Tibial nerve (tissue), 4 donors: Measurements from ENCODE around the gene TRPM8. TPM values are rescaled to one million over a fixed set of nuclear protein-coding genes. Genes with fewer than 3 reads are reported as not detected.

Source experiments
- DNase-seq, 2 donors: peaks; one replicate each; pipeline ENCODE4 v3.0.0-alpha.2; 2019; ENCODE audit warnings: low spot score in 2 of 2
- H3K27ac ChIP-seq, 4 donors: fragments of 200-600 bp; sonication (generic) in 3 of 4; one replicate each; pipeline ENCODE4 v1.5.1; 2017 to 2019; ENCODE audit warnings: mild to moderate bottlenecking in 1 of 4
- H3K27me3 ChIP-seq, 2 donors: fragments of 200-600 bp; sonication (generic) in 1 of 2; one replicate each; pipeline versions ENCODE4 v1.5.1 to v1.6.0; 2017 to 2019
- H3K36me3 ChIP-seq, 3 donors: fragments of 200-600 bp; sonication (generic); one replicate each; pipeline ENCODE4 v1.5.1; 2018 to 2019
- H3K4me1 ChIP-seq, 4 donors: fragments of 200-600 bp; sonication (generic) in 3 of 4; one replicate each; pipeline ENCODE4 v1.5.1; 2017 to 2019
- H3K4me3 ChIP-seq, 4 donors: fragments of 200-600 bp; sonication (generic) in 3 of 4; one replicate each; pipeline ENCODE4 v1.5.1; 2017 to 2019; ENCODE audit warnings: mild to moderate bottlenecking in 1 of 4, moderate library complexity in 1 of 4
- H3K9me3 ChIP-seq, 4 donors: fragments of 200-600 bp; sonication (generic) in 3 of 4; one replicate each; pipeline ENCODE4 v1.5.1; 2017 to 2019
- CTCF ChIP-seq, 5 experiments: fragments of 200-600 bp in 3 of 5; fragments of 450-650 bp in 2 of 5; sonication (generic) in 3 of 5; IDR thresholded peaks; one replicate each; pipeline ENCODE4 v1.5.1; 2016 to 2019; ENCODE audit warnings: antibody characterized with exemption in 5 of 5, mild to moderate bottlenecking in 3 of 5, moderate library complexity in 2 of 5
- EP300 ChIP-seq, 2 donors: sonication (generic); formaldehyde crosslinking; IDR thresholded peaks; one replicate each; pipeline ENCODE4 v1.6.1; 2017; ENCODE audit warnings: antibody characterized with exemption in 2 of 2, mild to moderate bottlenecking in 1 of 2
- POLR2A ChIP-seq, 2 donors: fragments of 450-650 bp; IDR thresholded peaks; one replicate each; pipeline ENCODE4 v1.6.1; 2017; ENCODE audit warnings: antibody characterized with exemption in 2 of 2, mild to moderate bottlenecking in 2 of 2, moderate library complexity in 2 of 2
- WGBS, 2 donors: methylation state at CpG; one replicate each; pipeline ENCODE4 v1.1.5; 2018; 5-methylcytosine and 5-hydroxymethylcytosine counted together
- total RNA-seq, 4 donors: library from RNA; depleted of rRNA; stranded (reverse); fragments of >200 nt; gene quantifications; one replicate each; pipeline ENCODE4 v1.1.0, GENCODE V29; 2016

TRPM8 gene
- total RNA-seq, 4 donors from 2014 or later, result not detected

DNA sequence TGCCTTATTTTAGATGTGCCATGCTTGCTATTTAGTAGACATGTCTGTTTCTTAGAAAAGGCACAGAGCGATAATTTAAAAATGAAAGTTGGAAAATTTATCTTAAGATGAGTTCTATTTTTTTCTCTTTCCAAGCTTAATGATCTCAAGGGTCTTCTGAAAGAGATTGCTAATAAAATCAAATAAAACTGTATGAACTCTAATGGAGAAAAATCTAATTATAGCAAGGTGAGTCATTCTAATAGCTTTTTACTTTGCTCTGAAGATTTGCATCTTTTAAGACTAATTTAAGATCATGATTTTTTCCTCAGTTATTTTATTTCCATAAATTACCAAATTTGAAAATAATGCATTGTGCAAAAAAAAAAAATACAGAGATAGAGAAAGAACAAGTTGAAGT is 97.3 kb downstream of the TRPM8 start:
- peaks cover 0 to 12% (median 2%) of the 10 kb centered on the region in 4 donors for H3K9me3 ChIP-seq
- no peak overlapping the region for H3K27ac ChIP-seq
- no peak overlapping the region for H3K4me3 ChIP-seq
- TF ChIP-seq CTCF (IDR thresholded peaks at IDR 0.05) (no peak), EP300 (IDR thresholded peaks at IDR 0.05) (no peak), POLR2A (IDR thresholded peaks at IDR 0.05) (no peak)
- DNase-seq, result no peak
- H3K36me3 ChIP-seq, result no peaks in the 10 kb centered on the region
- no peaks in the 10 kb centered on the region for H3K27me3 ChIP-seq
- 88 to 91% methylated on average over 1 of the region's 1 CpG for WGBS, 2 donors
- no peaks in the 10 kb centered on the region for H3K4me1 ChIP-seq

- no peak overlapping the region for H3K27ac ChIP-seq
- no peaks in the 10 kb centered on the region for H3K4me1 ChIP-seq
- DNase-seq, result no peak
- 56 to 59% methylated on average over 3 of the region's 3 CpGs for WGBS, 2 donors
- H3K4me3 ChIP-seq, result no peak overlapping the region
- H3K36me3 ChIP-seq, result no peaks in the 10 kb centered on the region
- no peak for TF ChIP-seq POLR2A (IDR thresholded peaks at IDR 0.05)
- no peak for TF ChIP-seq CTCF (IDR thresholded peaks at IDR 0.05)
- TF ChIP-seq EP300 (IDR thresholded peaks at IDR 0.05), result no peak
- no peaks in the 10 kb centered on the region for H3K27me3 ChIP-seq
- peaks cover 0 to 10% (median 2%) of the 10 kb centered on the region in 4 donors for H3K9me3 ChIP-seq
Measured at GRCh38 chr2:234015861-234016260, 98.7 kb downstream of the TRPM8 start.

GRCh38 chr2:234019896-234020295 is 102.7 kb downstream of the TRPM8 start:
- H3K27me3 ChIP-seq, result no peaks in the 10 kb centered on the region
- 89% methylated on average over 4 of the region's 4 CpGs for WGBS, 2 donors
- TF ChIP-seq POLR2A (IDR thresholded peaks at IDR 0.05), result no peak
- no peaks in the 10 kb centered on the region for H3K36me3 ChIP-seq
- DNase-seq, result no peak
- no peak overlapping the region for H3K27ac ChIP-seq
- H3K9me3 ChIP-seq, result peaks cover 0 to 14% (median 0%) of the 10 kb centered on the region in 4 donors
- no peak overlapping the region for H3K4me3 ChIP-seq
- no peaks in the 10 kb centered on the region for H3K4me1 ChIP-seq

GRCh38 chr2:234020332-234020731 is 103.2 kb downstream of the TRPM8 start:
- WGBS, 2 donors, result 83 to 89% methylated on average over 2 of the region's 2 CpGs
- no peak for DNase-seq
- Histone ChIP-seq H3K27ac (no peak overlapping the region), H3K36me3 (no peaks in the 10 kb centered on the region), H3K4me3 (no peak overlapping the region), H3K27me3 (no peaks in the 10 kb centered on the region), H3K4me1 (peaks cover 0 to 2% (median 0%) of the 10 kb centered on the region in 4 donors), H3K9me3 (peaks cover 0 to 14% (median 0%) of the 10 kb centered on the region in 4 donors)
- no peak for TF ChIP-seq POLR2A (IDR thresholded peaks at IDR 0.05)
- no peak for TF ChIP-seq CTCF (IDR thresholded peaks at IDR 0.05)
- TF ChIP-seq EP300 (IDR thresholded peaks at IDR 0.05), result no peak

- Histone ChIP-seq H3K4me3 (no peak overlapping the region), H3K36me3 (no peaks in the 10 kb centered on the region), H3K4me1 (peaks cover 0 to 14% (median 2%) of the 10 kb centered on the region in 4 donors), H3K9me3 (peaks cover 0 to 14% (median 0%) of the 10 kb centered on the region in 4 donors), H3K27ac (no peak overlapping the region), H3K27me3 (no peaks in the 10 kb centered on the region)
- TF ChIP-seq EP300 (IDR thresholded peaks at IDR 0.05), result no peak
- no peak for TF ChIP-seq POLR2A (IDR thresholded peaks at IDR 0.05)
- no peak for TF ChIP-seq CTCF (IDR thresholded peaks at IDR 0.05)
- DNase-seq, result no peak
- 100% methylated on average over 1 of the region's 1 CpG for WGBS, 2 donors
Measured at GRCh38 chr2:234022424-234022823, 105.3 kb downstream of the TRPM8 start.

GRCh38 chr2:234024304-234024703 is 107.1 kb downstream of the TRPM8 start:
- Histone ChIP-seq H3K27me3 (no peaks in the 10 kb centered on the region), H3K27ac (no peak overlapping the region), H3K4me1 (peaks cover 0 to 14% (median 2%) of the 10 kb centered on the region in 4 donors), H3K36me3 (no peaks in the 10 kb centered on the region), H3K9me3 (peaks cover 0 to 14% (median 0%) of the 10 kb centered on the region in 4 donors), H3K4me3 (no peak overlapping the region)
- 93 to 98% methylated on average over 24 to 29 of the region's 29 CpGs for WGBS, 2 donors
- TF ChIP-seq CTCF (IDR thresholded peaks at IDR 0.05) (no peak), POLR2A (IDR thresholded peaks at IDR 0.05) (no peak), EP300 (IDR thresholded peaks at IDR 0.05) (no peak)
- DNase-seq, result no peak
